Stimulated activated CD8-positive, alpha-beta memory T cell treated with anti-CD3 and anti-CD28 coated beads, Interleukin-2, amount 100 ng/mL, for 48 hours (primary cell): ENCODE results near the gene PRKCI.
"Not testable (repeated sequence)": the region's sequence is repeated elsewhere in the genome, so short reads cannot be mapped to it uniquely, and the experiment has no call there.

Source experiments
- DNase-seq, 2 donors: peaks; one replicate each; pipeline ENCODE4 v3.0.0-alpha.2; 2020; ENCODE audit warnings: low read depth in 2 of 2

Gene PRKCI

DNA sequence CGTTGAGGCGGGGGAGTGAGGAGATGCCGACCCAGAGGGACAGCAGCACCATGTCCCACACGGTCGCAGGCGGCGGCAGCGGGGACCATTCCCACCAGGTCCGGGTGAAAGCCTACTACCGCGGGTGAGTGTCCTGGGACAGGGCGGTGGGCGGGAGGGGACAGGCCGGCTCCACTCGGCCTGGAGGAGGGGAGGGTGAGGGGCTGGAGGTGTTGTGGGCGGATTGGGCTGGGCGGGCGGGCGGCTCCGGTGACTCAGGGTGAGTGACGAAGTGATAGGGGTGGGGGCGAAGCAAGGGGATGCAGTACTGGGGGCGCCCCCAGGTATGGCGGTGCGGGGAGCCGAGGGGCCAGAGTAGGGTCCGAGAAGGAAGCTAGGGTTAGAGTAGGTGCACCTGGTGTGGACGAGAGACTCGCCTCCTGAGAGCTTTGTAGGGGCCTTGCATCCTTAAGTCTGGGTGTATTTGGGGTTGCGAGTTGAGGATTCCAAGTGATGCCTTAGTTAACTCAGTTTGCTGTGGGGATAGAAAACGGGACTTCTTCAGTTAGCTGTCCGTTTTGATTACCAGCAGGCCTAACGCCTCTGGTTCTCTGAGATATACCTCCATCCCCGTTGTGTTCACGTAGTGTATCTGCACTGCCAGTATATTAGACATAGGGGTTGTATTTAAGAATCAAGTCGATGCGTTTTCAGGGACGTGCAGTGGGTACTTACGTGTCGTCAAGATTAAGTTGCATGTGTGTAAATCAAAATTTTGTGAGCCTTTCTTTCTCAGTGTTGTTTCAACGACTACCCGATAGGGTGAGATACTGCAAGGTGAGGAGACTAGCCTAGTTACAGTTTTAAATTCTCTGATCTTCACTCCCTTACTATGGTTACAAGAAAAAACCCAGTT, 670 bp downstream of the PRKCI start:
- DNase-seq, result peak; percentile 16 to 17

DNA sequence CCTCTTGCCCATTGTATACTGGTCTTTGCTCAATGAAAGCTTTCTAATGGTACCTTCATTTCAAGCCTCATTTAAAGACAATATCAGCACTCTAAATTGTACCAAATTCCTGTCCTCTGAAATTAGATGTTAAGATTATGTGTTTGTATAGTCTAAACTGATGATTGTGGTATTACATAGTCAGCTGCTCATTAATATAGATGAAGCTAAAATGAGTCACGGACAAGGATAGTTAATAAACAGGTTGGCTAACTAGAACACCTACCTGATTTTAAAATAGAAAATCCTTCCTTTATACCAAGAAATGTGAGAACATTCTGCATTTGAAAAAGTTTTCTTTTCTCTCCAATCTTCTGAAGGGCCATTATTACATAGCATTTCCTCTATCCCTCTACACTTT, 2.9 kb downstream of the PRKCI start:
- no peak for DNase-seq

DNA sequence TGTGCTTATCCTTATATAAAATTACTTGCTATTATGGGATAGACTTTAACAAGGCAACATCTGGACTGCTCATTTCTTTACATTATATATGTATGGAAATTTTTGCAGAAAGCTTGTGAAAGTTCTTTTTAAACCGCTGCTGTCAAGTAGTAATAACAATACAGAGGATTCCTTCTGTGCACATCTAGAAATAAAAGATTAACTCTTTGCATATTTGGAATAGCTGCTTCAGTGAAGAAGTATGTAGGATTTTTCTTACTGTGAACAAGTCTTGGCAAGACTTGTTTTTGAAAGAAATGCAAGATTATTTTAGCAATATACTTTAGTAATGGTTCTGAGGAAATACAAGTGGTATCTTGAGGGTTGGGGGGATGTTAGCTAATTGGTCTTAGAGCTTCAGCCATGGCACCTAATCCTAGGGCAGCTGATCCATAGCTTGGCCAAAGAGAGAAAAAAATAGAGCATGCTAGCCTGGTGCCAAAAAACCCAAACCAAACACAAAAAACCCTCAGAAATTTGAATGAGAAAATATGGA, 4.3 kb downstream of the PRKCI start:
- no peak for DNase-seq

- no peak for DNase-seq
Measured at GRCh38 chr3:170228093-170228766, 6.0 kb downstream of the PRKCI start.

DNA sequence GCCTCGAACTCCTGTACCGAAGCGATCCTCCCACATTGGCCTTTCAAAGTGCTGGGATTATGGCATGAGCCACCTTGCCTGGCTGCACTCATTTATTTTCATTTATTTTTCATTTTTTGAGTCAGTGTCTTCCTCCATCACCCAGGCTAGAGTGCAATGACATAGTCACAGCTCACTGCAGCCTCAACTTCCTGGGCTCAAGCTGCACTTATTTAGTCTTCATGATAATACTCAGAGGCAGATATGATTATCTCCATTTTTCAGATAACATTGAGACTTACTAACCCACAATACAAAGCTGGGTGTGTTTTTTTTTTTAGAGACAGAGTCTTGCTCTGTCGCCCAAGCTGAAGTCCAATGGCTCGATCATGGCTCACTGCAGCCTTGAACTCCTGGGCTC, 10.0 kb downstream of the PRKCI start:
- no peak for DNase-seq

DNA sequence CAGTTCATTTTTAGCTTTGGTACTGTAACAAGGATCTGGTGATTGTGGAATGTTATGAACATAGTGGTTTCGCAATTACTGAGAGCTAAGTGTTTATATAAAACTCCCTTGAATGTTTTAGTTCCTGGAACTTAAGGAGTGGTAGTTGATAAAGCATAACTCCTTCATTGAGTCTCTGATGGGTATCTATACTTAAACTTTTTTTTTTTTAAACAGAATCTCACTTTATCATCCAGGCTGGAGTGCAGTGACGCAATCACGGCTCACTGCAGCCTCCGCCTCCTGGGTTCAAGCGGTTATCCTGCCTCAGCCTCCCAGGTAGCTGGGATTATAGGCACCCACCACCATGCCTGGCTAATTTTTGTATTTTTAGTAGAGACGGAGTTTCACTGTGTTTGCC, 11.3 kb downstream of the PRKCI start:
- no peak for DNase-seq

GRCh38 chr3:170240142-170240541, 17.9 kb downstream of the PRKCI start:
- no peak for DNase-seq

GRCh38 chr3:170240671-170241070, 18.4 kb downstream of the PRKCI start:
- no peak for DNase-seq

DNA sequence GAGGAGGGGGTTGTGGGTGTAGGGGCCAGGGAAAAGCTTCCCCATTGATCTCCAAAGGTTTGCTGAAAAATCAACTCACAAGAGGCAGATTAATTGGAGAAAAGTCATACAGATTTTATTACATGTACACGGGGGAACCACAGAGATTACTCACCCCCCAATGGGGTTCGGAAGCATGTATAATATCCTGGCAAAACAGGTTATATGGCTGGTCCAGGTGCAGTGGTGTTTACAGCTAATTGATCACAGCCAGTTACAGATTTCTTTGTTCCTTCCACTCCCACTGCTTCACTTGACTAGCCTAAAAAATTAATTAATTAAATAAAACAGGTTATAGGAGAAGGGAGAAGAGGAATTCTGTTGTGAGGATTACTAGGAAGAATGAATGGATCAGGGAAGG, 22.4 kb downstream of the PRKCI start:
- no peak for DNase-seq

GRCh38 chr3:170247875-170248274, 25.7 kb downstream of the PRKCI start:
- DNase-seq, result no peak

- no peak for DNase-seq
Measured at GRCh38 chr3:170256597-170256996, 34.4 kb downstream of the PRKCI start.

- peak in 1 of 2 donors; percentile 9 for DNase-seq
Measured at GRCh38 chr3:170257145-170257544, 34.9 kb downstream of the PRKCI start.

DNA sequence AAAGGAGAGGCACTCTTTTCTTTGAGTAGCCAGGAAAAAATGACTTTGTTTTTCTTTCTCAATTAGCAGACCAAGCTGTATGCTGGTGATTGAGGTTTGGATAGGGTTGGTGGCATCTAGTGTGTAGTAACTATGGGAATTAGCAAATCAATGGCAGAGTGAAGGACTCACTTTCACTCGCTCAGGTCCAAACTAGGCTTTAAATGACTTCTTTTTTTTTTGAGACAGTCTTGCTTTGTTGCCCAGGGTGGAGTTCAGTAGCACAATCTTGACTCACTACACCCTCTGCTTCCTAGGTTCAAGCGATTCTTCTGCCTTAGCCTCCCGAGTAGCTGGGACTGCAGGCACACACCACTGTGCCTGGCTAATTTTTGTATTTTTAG, 35.9 kb downstream of the PRKCI start:
- no peak for DNase-seq

DNA sequence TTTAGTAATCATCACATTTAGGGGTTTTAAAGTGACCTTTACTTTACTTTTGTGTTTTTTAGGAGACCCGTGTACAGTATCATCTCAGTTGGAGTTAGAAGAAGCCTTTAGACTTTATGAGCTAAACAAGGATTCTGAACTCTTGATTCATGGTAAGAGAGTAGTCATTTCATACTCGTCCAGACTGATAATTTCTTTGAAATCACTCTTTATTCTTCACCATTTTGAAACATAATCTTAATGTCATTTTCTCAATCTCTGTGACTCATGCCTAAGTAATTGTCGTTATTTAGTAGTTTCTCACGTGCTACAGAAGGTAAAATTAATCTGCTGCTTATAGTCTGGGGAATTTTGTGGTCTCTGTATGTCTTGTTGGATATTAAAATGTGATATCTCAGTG, 37.7 kb downstream of the PRKCI start:
- DNase-seq, result no peak

DNA sequence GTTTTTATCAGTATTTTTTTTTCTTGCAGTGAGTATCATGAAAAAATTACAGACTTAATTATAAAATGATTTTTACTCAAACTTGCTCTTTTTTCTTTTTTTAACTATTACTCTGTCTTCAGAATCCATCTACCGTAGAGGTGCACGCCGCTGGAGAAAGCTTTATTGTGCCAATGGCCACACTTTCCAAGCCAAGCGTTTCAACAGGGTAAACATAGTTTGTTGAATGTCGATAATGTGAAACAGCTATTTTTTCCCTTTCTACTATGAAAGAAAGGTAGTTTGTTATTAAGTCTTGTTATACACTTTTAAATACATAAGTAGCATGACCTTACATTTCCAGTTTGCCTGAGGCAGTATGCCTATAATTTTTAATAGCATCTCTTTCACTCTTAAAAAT, 45.6 kb downstream of the PRKCI start:
- DNase-seq, result no peak

DNA sequence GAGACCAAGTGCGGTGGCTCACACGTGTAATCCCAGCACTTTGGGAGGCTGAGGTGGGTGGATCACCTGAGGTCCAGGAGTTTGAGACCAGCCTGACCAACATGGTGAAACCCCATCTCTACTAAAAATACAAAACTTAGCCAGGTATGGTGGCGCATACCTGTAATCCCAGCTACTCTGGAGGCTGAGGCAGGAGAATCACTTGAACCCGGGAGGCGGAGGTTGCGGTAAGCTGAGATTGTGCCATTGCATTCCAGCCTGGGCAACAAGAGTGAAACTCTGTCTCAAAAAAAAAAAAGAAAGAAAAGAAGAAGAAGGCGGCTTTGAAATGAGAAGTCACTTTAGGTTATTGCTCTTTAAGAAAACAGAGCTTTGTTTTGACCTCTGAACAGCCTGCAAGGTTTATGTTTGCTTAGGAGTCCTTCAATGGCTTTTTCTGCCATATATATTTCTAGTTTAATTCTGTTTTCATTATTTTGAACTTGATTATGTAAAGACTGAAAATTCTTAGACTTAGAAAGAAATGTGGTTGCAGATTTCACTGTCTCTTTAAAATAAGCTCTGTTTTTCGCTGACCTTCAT, 47.5 kb downstream of the PRKCI start:
- not testable (repeated sequence) for DNase-seq

GRCh38 chr3:170270282-170270881, 48.2 kb downstream of the PRKCI start:
- DNase-seq, result no peak

DNA sequence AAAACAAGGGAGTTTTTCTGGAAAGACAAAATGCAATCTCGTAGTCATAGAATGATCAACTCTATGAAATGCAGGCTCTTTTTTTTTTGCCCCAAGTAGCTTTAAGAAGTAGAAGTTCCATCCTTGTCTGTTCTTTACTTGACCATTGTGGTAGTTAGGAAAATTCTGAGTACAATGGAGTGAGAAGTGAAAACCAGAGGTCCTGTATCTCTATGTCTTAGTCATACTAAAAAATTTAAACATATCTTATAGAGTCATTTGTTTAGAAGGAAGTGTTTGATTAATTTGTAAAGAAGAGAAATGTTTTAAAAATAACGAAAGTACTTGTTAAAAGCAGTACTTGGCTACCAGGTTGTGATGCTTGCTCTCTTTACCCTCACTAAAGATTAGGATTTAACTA, 52.4 kb downstream of the PRKCI start:
- no peak for DNase-seq

- DNase-seq, result no peak
Measured at GRCh38 chr3:170275832-170276231, 53.6 kb downstream of the PRKCI start.

DNA sequence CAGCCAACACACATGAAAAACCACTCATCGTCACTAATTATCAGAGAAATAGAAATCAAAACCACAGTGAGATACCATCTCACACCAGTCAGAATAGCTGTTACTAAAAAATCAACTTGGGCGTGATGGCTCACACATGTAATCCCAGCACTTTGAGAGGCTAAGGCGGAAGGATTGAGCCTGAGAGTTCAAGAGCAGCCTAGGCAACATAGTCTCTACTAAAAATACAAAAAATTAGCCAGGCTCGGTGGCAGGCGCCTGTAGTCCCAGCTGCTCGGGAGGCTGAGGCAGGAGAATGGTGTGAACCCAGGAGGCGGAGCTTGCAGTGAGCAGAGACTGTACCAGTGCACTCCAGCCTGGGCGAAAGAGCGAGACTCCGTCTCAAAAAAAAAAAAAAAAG, 55.1 kb downstream of the PRKCI start:
- not testable (repeated sequence) for DNase-seq

DNA sequence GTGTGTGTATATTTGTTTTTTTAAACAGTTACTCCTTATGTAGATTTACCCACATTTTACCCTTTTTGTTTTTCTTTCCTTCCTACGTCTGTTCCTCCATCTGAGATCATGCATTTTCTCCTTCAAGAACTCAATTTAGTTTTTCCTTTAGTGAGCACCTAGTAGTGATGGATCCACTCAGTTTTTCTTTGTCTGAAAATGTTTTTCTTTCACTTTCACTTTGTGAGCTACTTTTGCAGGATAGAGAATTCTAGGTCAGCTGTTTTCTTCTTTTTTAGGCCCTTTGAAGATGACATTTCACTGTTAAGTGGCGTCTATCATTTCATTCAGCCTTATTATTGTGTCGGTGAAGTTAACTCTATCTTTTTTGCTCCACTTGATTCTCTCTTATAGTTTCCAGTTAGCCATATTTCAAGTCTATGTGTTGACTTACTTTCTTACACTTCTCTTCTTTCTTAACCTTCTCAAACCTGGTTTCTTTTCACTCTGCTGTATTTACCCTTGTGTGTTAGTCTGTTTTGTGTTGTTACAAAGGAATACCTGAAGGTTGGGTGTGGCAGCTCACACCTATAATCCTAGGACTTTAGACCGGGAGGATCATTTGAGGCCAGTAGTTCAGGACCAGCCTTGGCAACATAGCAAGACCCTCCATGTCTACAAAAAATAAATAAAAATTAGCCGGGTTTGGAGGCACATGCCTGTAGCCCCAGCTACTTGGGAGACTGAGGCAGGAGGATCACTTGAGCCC, 55.8 kb downstream of the PRKCI start:
- no peak for DNase-seq

DNA sequence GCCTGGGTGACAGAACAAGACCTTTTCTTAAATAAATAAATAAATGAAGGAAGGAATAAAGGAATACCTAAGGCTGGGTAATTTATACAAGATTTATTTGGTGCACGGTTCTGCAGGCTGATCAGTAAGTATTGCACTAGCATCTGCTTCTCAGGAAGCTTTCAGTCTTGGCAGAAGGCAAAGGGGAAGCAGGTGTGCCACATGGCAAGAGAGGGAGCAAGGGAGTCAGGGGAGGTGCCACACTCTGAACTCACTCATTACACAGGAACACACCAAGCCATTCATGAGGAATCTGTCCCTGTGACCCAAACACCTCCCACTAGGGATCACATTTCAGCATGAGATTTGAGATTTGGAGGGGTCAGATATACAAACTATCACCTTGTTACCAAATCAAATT, 56.4 kb downstream of the PRKCI start:
- DNase-seq, result no peak
